GM20000 (cell line): ENCODE data around the gene ZNF469.

ENCODE experiments used
- DNase-seq: peaks from one replicate; pipeline ENCODE4 v3.0.0; 2012; ENCODE audit warnings: low spot score
- CTCF ChIP-seq: IDR thresholded peaks from 2 replicates; pipeline ENCODE4 v1.5.1; 2012; ENCODE audit warnings: mild to moderate bottlenecking, control low read depth; ENCODE audit errors: extremely low read depth, missing control alignments

ZNF469 gene

GRCh38 chr16:88400186-88400585 lies 17.4 kb downstream of the ZNF469 start:
- no peak for TF ChIP-seq CTCF
- DNase-seq = no peak

- no peak for TF ChIP-seq CTCF
- no peak for DNase-seq
Measured at GRCh38 chr16:88401604-88402246, 19.0 kb downstream of the ZNF469 start.

- TF ChIP-seq CTCF = no peak
- no peak for DNase-seq
Measured at GRCh38 chr16:88402551-88403240, 19.9 kb downstream of the ZNF469 start.

- TF ChIP-seq CTCF = no peak
- no peak for DNase-seq
Measured at GRCh38 chr16:88403794-88404581, 21.2 kb downstream of the ZNF469 start.

GRCh38 chr16:88404769-88405168 lies 22.0 kb downstream of the ZNF469 start:
- DNase-seq = no peak
- no peak for TF ChIP-seq CTCF

- DNase-seq = no peak
- TF ChIP-seq CTCF = no peak
Measured at GRCh38 chr16:88405216-88406060, 22.7 kb downstream of the ZNF469 start.
